HG03159 (cell line): ENCODE data around the gene SLITRK4.

Experiments used
- ATAC-seq: cut with Tn5 transposase; IDR thresholded peaks from one replicate; pipeline ENCODE4 v1.9.1; 2021; ENCODE audit warnings: mild to moderate bottlenecking, moderate library complexity; ENCODE audit not compliant: unreplicated experiment

SLITRK4 gene, protein sequence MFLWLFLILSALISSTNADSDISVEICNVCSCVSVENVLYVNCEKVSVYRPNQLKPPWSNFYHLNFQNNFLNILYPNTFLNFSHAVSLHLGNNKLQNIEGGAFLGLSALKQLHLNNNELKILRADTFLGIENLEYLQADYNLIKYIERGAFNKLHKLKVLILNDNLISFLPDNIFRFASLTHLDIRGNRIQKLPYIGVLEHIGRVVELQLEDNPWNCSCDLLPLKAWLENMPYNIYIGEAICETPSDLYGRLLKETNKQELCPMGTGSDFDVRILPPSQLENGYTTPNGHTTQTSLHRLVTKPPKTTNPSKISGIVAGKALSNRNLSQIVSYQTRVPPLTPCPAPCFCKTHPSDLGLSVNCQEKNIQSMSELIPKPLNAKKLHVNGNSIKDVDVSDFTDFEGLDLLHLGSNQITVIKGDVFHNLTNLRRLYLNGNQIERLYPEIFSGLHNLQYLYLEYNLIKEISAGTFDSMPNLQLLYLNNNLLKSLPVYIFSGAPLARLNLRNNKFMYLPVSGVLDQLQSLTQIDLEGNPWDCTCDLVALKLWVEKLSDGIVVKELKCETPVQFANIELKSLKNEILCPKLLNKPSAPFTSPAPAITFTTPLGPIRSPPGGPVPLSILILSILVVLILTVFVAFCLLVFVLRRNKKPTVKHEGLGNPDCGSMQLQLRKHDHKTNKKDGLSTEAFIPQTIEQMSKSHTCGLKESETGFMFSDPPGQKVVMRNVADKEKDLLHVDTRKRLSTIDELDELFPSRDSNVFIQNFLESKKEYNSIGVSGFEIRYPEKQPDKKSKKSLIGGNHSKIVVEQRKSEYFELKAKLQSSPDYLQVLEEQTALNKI

GRCh38 chrX:143635915-143636314, at the start of gene SLITRK4:
Gene SLITRK4, minus strand, starts transcription at chrX:143636101. Its CDS starts 4,993 bp downstream, at chrX:143631108.
- no peak for ATAC-seq

DNA sequence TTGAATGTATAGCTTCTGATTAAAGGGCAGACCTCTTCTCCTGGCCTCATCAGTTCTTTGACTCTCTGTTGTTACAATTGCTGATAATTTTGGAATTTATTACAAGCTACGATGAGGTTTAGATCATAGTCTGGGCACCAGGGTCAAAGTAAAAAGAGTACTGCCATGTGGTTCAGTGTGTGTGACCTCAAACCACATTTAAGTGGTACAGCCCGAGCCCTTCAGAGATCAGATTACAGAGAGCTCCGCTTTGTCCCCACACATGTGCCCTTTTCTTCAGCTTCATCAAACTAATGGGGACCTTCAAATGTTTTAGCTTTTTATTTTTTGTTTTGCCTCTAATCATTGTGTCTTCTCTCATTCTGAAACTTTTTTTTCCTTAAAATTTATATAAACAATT, 47.6 kb upstream of the SLITRK4 start:
- no peak for ATAC-seq

GRCh38 chrX:143674926-143675325, 39.0 kb upstream of the SLITRK4 start:
- no peak for ATAC-seq

GRCh38 chrX:143669395-143669794, 33.5 kb upstream of the SLITRK4 start:
- ATAC-seq = no peak

DNA sequence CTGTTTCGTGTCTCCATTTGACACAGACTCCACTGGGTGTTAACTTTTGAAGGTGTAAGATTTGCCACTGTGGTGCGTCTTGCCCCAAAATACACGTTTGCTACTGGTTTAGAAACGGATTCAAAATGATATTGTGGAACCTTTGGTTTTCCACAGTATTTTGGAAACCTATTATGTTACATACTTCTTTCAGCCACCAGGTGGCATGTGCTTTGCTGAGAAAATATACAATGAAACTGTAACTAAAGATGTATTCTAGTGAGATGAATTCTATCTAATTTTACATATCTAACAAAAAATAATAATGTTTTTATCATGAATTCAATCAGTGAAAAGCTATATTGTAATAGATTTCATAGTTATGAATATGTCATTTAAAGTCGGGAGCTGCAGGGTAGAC, 28.4 kb upstream of the SLITRK4 start:
- ATAC-seq = no peak

DNA sequence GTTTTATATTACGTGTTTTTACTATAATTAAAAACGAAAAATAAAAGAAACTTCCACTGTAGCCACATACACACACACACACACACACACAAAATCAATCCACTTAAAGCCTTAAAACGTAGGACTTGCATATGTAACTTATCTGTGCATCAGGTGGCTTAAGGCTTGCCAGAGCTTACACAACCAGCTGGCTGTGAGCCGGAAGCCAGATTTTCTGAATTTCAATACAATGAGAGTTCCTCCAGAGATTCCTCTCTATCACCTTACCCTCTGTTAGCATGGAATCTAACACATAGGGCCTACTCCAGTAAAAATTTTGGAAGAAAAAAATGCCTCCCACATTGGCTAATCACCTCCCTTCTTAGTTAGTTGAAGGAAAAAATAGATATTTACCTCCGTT, 27.9 kb upstream of the SLITRK4 start:
- no peak for ATAC-seq

- ATAC-seq = no peak
Measured at GRCh38 chrX:143661286-143661685, 25.4 kb upstream of the SLITRK4 start.

GRCh38 chrX:143648705-143649104, 12.8 kb upstream of the SLITRK4 start:
- ATAC-seq = peak; percentile 83

- no peak for ATAC-seq
Measured at GRCh38 chrX:143642426-143642825, 6.5 kb upstream of the SLITRK4 start.

GRCh38 chrX:143636831-143637230, 930 bp upstream of the SLITRK4 start:
- ATAC-seq = no peak

- ATAC-seq = no peak
Measured at GRCh38 chrX:143634663-143635455, 1.0 kb downstream of the SLITRK4 start.

DNA sequence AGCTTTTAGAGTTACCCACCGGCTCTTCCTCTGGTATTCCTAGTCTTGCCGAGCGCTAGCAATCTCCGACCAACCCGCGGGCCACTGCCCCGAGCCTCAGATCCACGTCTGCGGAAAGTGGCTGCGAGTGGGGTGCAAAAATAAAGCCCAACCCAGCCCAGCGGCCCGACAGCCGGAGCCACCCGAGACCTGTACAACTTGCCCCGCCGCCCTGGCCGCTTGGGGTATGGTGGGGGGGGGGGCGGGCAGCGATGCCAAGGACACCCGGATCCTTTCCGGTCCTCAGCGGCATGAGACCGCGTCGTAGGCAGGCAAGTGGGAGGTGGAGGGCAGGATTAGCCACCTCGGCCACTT, 1.6 kb downstream of the SLITRK4 start:
- no peak for ATAC-seq

DNA sequence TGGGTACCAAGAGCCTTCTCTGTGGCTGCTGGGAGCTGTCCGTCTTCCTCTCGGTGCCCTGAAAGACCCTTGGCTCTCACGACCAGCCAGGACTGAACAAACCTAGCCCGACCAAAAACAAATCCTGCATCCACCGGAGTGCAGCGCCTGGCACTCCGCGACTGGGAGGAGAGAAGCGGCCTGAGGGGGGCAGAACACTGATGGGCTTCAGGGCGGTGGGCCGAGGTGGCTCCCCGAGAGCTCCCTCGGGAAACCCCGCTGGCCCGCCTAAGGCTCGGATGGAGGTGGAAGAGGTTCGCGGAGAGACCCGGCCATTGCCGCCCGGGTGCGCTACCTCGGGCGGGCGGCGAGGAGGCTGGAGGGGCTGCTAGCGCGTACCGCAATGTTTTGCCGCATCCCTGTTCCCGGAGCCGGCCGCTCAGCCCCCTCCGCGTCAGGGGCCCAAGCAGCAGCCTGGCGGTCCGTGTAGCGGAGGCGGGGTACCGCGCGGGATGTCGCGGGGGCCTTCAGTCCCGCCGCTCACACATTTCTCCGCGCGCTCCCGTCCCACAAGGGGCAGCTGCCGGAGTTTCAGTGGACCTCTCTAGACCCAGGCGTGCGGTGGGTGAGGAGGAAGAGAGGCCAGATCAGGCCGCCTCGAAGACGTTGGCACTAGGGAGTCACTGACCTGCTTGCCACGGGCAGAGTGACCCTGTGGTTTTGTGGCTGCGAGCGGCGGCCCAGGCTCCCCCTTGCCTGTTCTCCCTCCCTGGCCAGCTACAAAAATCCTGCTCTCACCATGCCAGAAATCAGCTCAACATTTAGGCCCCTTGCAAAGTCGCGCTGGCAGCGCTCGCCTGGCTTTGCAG, 2.2 kb downstream of the SLITRK4 start:
- no peak for ATAC-seq

- ATAC-seq = no peak
Measured at GRCh38 chrX:143632625-143633410, 3.1 kb downstream of the SLITRK4 start.

DNA sequence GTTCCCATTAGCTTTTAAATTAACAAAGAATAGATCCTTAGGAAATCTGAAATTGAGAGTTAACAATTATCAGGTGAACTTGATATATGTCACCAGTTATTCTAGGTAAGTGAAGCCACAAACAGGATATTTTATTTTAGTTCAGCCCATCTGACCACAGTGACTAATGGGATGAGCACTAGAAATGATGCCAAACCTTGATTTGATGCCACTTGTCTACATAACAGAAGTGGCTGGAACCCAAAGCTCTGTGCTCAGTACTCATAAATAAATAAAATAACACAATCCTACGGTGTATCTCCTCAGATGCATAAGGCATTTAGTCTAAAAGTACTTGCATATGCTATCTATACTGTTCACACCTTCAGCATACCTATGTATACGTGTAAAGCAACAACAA, 12.2 kb downstream of the SLITRK4 start:
- no peak for ATAC-seq

DNA sequence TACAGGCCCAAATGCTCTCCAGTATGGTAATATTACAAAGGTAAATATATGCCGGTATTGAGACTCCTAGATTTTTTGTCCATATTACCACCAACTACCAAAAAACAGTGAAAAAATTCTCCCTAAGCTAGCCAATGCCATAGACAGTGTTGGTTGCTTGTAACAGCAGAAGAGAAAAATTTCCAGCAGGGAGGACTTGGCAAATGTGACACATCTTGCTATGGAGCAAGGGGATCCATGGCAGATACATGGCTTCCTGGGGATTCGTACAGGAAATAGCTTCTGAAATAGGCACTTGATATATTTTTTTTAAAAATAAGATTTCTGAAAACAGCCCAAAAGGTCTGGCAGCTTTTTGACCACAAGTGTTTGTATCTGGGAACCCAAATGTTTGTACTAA, 14.6 kb downstream of the SLITRK4 start:
- ATAC-seq = no peak

DNA sequence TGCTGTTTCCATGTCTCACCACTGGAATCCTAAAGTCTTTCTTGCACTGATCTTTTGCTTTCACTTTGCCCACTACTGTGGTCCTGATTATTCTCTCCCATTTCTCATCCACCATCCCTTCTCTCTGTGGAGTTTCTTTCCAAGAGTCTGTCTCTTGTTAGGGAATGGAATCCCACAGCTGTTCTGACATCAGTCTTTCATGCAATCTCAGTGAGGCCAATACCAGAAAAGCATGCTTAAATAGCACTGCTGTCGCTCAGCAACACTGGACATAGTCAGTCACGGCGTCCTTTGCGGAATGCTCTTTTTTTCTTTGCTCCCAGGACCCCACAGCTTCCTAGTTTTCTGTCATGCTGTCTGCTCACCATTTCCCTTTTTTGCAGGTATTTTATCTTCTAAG, 20.1 kb downstream of the SLITRK4 start:
- no peak for ATAC-seq

- ATAC-seq = no peak
Measured at GRCh38 chrX:143601809-143602208, 34.1 kb downstream of the SLITRK4 start.

- no peak for ATAC-seq
Measured at GRCh38 chrX:143581240-143581639, 54.7 kb downstream of the SLITRK4 start.

DNA sequence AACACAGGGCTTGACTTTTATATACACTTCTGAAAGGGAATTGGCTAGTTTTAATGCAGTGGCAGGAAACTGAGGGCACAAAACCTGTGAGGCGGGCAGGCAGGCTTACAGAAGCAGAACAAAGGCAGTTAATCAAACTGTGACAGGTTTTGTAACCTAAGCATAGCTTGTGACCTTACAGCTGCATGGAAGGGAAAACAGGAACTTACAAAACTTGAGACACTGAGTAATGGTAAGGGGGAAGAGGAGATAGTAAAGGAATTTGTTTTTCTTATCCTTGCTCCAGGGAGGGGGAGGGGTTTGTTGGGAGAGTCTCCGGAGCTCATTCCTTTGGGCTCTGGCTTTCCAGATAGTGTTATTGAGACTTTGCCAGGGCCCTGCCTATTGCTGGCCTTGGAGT, 55.6 kb downstream of the SLITRK4 start:
- no peak for ATAC-seq
